ENCODE data around the gene ANO2.
A peak's percentile ranks its signal among the peaks of the same experiment; 100 is the strongest.

The ANO2 gene

DNA sequence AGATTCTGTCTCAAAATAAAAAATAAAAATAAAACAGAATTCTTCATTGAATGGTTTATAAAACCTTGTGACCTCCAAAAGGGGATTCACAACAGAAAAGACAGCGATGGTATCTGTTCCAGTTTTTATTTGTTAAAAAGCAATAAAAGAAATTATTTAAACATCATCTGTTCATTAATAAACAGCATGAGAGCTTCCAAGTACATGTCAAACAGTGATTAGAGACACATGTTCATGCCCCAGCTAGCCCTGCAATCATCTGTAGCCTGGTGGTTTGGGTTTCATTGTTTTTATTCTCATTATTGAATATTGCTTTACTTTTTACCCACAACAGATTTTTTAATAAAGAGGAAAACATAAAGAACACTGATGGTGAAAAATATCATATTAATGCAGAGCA is 173.3 kb downstream of the ANO2 start:
- DNase-seq, result no peak

DNA sequence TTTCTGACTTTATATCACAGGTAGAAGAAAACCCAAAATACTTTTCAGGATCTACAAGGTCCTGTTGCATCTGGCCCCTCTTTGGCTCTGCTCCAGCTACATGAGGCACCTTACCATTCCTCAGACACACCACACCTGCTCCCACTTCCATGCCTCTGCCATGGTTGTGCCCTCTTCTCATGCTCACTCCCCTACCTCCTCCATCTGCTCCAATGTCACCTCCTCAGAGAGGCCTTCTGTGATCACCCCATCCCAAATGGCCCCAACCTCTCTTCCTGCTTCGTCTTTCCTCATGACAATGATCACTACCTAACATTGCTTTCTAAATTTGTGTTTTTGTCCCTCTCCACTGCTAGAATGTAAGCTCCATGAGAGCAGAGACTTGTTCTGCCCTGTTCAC is 174.3 kb downstream of the ANO2 start:
- DNase-seq, result no peak

DNA sequence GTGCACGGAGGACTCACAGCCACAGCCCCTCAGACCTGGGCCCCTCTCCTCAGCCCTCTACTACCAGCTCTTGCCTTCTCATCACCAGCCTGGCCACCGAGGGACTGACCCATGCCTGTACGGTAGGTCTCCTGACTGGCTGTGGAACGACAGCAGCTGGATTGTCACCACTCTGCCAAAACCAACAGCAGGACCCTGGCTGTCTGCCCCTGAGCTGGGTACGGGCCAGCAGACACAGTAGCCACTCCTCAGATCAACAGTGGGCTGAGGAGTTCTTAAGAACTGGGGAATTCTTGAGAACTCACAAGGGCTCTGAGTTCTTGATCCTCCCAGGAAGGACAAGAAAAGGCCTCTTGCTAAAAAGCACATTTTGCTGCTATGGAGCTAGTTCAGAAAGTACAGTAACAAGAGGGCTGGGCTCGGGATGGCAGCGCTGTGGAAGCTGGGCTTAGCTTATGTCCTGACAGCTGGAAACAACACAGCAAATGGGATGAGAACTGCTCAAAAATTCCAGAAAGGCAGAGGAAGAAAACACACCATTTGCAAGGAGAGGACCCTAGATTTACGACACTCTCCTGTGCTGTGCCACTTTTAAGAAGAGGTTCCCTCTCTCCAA is 176.4 kb downstream of the ANO2 start:
- DNase-seq, result peak; percentile 48

DNA sequence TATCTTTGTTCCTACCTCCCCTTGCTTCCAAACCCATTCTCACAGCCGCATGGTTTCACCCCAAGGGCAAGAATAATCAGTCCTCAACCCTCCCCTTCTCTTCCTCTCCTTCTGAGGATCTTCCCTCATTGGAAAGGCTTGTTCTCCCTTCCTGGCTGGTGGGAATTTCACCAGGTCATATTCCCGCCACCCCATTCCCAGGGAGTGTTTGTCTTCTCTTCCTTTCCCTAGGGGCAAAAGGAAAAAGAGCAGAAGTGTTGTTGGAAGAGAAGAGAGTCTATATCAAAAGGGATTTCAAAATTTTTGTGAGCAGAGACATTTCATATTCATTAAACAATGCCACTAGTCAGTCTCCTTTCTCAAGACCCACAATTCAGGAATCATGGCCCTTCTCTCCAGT is 176.9 kb downstream of the ANO2 start:
- no peak for DNase-seq

DNA sequence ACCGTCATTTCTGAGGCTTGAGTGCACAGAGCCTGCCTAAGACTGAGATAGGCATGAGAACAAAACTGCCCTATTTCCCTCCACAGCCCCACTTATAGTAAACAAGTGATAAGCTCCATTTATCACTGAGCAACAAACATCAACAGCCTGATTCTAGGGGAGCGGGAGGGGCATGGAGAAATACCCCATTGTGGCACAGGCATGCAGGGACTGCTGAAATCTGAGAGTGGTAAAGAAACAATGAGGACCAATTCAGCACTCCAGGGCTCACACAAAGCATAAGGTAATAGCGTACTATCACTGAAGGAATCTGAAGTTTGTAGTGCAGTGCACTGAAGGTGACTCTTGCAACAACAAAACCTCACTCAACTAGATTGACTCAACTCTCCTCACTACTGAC is 186.7 kb downstream of the ANO2 start:
- no peak for DNase-seq

DNA sequence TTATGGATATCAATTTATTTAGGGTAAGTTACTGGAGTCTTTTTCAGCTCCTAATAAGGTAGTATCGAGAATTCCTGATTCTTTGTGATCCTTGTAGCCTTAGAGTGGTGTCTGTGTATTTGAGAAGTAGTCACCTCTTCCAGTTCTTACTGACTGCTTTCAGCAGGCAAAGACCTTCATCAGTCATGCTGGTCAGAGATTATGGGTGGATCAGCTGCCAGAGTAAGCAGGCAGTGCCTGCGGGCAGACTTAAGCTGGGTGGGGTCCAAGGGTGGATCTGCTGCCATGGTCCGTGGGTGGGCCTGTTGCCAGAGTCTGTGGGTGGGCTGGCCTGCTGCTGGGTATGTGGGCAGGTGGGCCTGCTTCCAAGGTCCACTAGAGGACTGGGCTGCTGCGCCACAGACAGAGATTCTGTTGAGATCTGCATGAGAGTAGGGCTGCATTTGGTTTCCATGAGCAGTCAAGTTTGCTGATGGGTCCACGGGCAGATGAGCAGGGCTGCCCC is 188.7 kb downstream of the ANO2 start:
- DNase-seq, result no peak

DNA sequence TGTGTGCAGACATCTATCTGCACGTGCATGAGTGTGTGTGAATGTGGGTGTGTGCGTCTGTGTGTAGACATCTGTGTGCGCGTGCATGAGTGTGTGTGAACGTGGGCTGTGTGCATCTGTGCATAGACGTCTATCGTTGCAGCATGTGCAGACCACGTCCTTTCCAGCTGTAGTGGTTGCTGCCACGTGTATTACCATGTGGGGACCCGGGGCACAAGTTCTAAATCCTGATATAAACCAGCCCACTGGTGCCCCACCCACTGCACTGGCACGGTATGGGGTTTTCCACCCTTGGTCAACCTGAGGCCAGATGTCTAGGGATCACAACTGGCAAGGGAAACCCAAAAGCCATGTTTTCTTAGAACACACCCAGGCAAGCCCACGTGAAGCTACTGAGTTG is 197.0 kb downstream of the ANO2 start:
- DNase-seq, result no peak

DNA sequence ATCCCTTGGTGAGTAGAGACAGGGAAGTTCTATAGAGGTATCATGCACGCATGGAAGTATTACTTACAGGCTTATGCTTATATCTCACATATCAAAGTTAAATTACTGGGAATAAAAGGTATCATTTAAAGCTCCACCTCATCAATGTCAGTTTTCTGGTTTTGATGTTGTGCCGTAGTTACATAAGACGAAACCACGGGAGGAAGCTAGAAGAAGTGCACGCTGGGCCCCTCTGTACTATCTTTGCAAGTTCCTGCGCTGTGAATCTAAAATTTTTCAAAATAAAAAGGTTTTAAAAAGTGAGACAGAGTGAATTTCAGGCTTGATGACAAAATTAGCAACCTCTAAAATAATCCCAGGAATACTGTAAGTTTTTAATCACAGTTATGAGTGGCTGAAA is 198.1 kb downstream of the ANO2 start:
- DNase-seq, result no peak

DNA sequence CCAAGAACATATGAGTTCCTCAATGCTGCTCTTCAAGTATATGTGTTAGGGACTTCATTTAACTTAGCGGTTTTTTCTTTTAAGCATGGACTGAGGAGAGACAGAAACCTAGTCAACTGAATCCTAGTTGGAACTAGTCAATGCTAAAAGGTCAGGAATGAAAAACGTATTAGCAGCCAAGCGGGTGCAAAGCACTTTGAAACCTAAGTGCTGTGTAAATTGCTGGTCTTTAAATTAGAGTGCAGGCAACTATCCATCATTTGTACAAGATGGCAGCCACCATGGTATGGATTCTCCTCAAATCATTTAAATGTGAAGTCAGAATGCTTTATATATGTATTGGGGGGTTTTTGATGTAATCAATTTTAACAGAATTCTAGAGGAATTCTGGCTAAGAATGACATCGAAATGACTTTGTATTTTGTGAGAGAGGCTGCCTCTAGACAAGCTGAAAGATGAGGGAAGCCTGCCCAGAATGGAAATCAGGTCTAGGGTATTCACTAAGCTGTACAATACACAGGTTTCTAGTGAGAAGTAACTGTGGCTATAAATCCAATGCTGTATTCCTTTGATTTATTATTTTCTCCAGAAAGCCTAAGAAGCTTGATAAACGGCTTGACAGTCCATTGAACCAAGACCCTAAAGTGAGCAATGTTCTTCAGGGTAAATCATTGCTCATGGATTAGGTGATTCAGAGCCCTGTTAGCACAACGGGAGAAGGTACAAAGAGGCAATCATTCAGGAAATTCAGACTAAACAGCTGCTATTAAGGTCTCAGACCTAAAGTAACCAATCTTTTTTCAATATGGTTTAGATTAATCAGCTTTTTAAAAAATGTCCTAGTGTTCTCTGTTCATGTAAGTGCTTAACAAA is 198.8 kb downstream of the ANO2 start:
- no peak for DNase-seq

DNA sequence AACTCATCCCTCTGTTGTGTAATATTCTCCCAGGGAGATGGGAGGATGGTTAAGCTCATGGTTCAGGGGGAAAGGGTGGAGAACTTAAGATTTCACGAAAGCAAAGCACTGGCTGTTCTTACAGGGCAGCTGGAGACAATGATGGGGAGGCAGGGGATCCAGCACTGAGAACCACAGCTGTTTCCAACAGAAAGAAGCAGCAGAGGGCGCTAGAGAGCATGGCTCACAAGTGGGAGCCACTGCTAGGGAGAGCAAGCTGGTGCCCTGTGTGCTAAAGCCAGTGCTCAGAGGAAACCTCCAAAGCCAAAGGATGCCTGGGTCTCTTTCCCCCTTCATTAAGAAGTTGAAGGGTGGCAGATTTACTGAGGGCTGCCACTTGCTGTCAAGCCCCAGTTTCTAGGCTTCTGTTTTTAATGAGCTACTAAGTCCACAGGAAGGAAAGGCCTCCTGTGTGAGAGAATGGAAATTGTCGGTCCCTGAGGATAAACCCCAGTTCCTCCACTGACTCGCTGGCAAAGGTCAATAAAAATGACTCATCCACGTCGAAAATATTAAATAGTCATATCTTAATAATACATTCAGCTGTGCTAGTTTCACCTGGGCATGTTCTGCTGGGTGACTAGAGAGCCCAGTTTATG is 199.7 kb downstream of the ANO2 start:
- peak; percentile 91 for DNase-seq

DNA sequence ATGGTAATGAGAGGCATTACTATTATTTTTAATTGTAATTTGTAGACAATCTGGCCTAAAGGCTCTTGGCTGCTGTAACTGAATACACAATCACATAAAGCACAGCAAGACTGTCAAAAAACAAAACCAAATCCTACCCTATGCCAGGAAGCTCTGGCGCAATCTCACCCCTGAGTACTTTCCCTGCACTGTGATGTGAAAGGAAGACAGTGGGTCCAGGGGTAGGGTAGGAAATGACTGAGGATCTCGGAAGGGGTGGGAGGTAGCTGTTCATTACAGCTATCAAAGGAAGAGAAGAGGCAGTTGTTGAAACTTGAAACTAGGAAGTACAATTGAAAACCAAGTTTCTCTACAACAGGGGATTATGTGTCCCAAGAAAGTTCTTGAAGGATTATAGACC is 202.8 kb downstream of the ANO2 start:
- no peak for DNase-seq

DNA sequence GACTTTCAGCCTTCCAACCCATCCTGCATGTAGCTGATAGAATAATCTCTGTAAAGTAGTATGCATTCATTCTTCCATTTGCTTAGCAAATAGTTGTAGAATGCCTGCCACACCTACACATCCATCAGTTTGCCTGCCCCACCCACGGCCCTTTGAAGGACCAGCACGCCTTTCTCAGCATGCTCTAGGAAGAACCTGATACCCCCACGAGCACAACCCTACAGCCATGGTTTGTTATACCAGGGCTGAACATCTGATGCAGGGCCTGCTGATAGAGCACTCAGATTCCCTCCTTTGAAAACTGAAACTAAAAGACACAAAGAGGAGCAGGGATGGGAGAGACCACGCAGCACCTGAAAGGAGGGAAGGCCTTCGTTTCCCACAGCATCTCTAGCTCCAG is 205.1 kb downstream of the ANO2 start:
- DNase-seq, result peak; percentile 32

DNA sequence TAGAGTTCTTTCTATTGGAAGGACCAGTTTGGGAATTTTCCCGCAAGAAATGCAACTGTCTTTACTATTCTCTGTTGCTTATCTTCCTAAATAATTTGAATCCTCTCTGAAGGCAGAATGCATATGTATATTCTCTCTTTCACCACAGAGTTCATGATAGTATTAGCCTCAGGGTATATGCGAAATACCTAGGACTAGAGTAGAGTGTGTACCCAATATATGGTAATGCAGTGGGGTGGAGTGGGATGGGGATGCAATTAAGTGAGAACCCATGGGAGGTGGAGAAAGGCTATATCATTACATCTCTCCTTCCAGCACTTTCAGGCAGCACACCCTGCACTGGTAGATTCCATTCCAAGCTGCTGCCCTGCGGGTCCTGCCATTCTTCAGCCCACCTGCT is 207.3 kb downstream of the ANO2 start:
- no peak for DNase-seq

DNA sequence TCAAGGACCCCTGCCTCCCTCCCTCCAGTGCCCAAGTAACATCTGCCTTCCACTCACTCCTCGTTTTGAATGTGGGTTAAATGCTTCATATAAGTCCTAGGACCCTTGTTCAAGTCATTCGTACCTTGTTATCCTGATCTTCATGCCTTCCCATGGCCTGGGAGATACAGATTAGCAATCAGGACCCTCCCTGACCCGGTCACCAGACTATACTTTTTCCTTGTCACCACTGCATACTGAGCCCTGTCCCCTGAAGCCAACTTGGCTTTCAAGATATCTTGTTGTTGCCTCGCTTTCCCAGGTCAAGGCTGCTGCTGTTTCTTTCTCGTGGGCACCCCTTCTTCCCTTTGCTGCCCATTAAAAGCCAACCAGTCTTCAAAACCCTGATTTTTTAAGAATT is 208.5 kb downstream of the ANO2 start:
- peak; percentile 33 for DNase-seq

DNA sequence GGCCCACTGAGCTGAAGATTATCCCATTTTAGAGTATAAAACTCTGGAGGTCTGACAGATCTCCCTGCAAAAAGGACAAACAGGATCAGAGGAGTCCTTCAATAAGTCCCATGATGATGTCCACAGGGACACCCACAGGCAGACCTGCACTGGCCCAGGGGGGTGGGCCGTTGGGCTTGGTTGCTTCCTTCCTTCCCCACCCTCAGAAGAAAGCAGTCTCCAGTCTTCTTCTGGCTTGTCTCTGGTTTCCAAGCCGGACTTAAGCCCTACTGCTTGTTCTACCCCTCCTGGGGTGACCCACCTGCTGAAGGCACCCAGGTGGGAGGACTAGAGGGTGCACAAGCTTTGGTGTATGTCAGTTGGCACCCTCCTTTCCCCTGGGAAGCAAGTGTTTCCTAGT is 209.0 kb downstream of the ANO2 start:
- peak; percentile 43 for DNase-seq

DNA sequence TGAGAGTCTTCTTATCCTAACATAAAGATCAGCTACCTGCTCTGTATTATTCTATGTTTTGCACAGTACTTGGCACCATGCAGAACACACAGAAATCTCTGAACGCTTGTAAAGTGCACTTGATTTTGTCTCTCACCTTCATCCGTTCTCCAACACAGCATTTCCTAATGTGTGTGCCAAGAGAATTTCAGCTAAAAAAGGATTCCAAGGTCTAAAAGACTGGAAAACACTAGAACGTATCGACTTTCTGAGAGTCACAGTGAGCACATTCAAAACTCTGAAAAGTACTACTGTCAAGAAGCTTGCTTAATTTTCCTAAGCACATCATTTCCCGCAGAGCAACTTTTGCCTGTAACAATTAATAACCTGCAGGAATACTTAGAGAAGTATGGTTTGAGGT is 211.1 kb downstream of the ANO2 start:
- DNase-seq, result no peak

DNA sequence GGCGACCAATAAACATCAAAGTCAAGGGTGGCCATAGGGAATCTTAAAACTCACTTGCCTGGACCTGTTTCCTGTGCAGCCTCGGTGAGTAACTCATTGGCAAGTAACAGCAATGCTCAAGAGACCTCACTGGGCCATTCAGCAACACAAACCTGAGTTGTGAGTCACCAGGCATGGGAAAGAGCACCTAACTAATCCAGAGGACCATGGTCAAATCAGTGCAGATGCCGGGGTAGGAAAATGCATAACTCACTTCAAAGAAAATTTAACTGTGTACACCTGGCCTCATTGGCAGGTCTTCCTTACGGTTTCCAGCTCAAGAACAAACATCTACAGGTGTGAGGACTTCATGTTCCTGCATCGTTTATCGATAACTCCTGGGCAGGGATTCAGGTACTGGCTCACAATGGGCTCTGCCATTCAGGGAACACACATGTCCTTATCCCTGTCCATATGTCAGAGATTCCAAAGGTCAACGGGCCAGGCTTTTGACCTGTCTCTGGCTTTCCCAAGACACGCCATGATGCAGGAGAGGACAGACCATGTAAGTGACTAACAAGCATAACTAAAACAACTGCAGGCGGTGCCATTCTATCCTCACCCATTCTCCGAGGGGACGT is 211.8 kb downstream of the ANO2 start:
- no peak for DNase-seq

DNA sequence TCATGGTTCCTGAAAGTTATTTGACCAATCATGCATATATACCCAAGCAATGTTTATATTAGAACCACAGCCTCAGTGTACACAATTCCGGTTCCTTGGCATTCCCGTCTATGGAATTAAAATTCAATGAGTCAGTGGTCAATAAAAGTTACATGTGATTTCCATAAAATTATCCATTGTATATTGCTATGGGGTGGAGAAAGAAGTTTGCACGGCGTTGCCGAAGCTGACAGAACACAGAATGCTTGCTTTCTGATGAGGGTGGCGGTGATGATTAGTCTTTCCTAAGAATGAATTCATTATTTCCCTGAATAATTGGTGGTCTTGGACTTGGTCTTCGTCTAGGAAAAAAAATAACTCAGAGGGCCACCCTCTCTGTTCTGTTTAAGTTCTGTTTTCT is 214.1 kb downstream of the ANO2 start:
- no peak for DNase-seq

DNA sequence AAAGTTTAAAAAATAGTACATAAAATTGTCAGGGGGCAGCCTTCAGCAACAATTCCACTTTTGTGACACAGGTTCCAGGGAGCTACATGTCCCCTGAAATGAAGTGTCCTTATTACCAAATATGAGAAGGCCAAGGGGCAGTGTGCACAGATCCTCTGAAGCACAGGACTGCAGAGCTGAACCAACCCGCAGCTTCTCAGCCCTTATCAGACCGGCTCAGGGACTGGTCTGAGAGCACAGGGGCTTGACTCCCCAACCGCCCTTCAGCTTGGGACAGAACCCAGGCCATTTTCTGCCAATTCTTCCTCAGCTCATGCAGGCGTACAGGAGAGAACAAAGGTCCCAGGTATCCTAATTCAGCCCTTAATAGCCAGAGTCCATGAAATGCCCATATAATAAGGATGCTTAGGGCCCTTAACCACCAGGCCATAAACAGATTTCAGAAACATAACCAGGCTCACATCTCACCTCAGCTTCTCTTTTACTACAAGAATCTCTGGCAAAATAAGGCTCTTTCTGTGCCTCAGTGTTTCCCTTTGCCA is 221.3 kb downstream of the ANO2 start:
- peak; percentile 49 for DNase-seq

DNA sequence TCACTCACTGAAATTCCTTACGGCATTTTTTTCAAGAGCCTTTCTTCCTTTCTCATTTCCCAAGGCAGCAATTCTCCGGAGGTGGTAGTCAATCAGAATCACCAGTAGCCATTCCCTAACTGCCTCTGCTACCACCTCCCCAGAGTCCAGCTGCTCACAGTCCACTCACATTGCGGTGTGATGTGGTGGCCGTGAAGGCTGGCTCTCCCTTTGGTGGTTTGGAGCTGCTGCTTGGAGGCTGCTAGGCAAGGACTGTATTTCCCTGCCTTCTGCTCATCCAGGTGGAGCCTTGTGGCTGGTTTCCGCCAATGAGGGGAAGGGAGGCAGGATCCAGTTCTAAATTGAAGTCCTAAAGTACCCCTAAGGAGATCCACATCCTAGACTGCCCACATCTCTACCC is 222.0 kb downstream of the ANO2 start:
- peak; percentile 51 for DNase-seq

DNA sequence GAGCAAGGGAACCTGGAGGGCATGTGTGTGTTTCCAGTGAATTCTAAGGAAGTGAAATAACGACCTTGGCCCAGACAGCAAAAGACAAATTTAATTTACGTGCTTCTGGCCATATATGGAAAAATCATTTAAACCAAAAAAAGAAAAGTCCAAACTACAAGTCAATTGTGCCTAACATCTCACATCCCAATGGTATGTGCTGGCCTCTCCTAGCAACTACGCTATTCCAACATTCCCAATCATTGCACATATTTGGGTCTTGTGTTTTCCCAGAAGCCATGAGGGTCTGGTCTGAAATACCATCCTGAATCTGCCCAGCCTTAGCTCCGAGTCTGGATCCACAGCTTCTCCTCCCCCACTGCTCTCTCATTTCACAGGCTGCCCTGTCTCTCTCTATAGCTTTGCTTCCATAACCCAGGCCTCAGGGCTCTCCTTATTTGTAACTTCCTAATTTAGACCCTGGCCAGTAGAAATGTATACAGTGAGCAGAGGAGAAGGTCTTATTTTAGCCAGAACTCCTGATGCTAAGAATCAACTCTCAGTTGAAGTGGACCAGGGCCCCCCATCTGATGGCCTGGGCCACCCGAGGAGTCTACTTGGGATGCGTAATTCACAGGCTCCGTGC is 224.6 kb downstream of the ANO2 start:
- DNase-seq, result peak; percentile 52

DNA sequence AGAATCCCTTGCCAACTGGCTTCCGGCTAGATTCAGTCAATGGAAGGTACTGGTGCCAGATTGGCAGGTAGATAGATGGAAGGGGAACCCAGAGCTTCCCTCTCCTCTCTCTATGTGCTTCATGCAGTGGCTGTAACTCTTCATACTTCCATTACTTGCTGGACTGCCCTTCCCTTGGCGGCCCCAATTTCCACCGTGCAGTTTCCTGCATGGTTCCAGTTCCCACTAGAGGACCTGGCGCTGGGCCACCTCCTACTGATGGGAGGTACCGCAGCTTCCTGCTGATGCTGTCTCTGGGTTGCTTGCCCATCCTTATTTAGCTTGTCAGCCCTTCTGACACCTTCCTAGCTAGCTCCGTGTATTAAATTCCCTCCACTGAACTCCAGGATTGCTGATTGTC is 226.4 kb downstream of the ANO2 start:
- DNase-seq, result peak; percentile 25

DNA sequence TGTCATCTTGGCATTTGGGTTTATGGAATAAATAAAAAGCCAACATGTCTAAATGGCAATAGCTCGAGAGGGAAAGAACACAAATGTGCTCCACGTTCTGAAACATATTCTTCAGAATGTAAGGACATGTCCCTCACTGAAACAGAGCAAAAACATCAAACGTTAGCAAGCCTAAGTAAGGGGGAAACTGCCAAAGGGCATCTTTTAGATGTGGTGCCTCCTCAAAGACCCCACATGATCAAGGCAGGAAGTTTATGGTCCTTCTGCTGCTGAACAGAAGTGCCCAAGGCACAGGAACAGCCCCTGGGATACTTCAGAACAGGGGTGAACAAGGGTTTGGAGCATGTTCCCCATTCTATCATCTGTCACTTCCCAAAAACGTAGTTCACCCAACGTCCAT is 227.0 kb downstream of the ANO2 start:
- peak; percentile 40 for DNase-seq
